Stimulated activated CD4-positive, alpha-beta T cell treated with anti-CD3 and anti-CD28 coated beads, Interleukin-15, amount 100 ng/mL, for 48 hours (primary cell): ENCODE results near the gene DBX1.
"Not testable (repeated sequence)": the region's sequence is repeated elsewhere in the genome, so short reads cannot be mapped to it uniquely, and the experiment has no call there.

ENCODE experiments used
- DNase-seq, 2 donors: peaks; one replicate each; pipeline ENCODE4 v3.0.0-alpha.2; 2020; ENCODE audit warnings: low read depth in 2 of 2

The DBX1 gene

GRCh38 chr11:20160425-20161229 is at the start of gene DBX1:
TSS of gene DBX1 (minus strand) at chr11:20160475. CDS start at chr11:20160324, 151 bp downstream.
- DNase-seq, result no peak

GRCh38 chr11:20208622-20209111 is 48.4 kb upstream of the DBX1 start:
- DNase-seq, result no peak

GRCh38 chr11:20207781-20208621 is 47.7 kb upstream of the DBX1 start:
- no peak for DNase-seq

- no peak for DNase-seq
Measured at GRCh38 chr11:20205807-20206206, 45.5 kb upstream of the DBX1 start.

GRCh38 chr11:20204681-20205080 is 44.4 kb upstream of the DBX1 start:
- DNase-seq, result no peak

- no peak for DNase-seq
Measured at GRCh38 chr11:20203831-20204230, 43.6 kb upstream of the DBX1 start.

- DNase-seq, result no peak
Measured at GRCh38 chr11:20201231-20201630, 41.0 kb upstream of the DBX1 start.

- DNase-seq, result not testable (repeated sequence)
Measured at GRCh38 chr11:20200331-20200955, 40.2 kb upstream of the DBX1 start.

- DNase-seq, result no peak
Measured at GRCh38 chr11:20197881-20198280, 37.6 kb upstream of the DBX1 start.

GRCh38 chr11:20194470-20194869 is 34.2 kb upstream of the DBX1 start:
- DNase-seq, result no peak

- DNase-seq, result no peak
Measured at GRCh38 chr11:20193307-20193706, 33.0 kb upstream of the DBX1 start.

GRCh38 chr11:20192641-20193040 is 32.4 kb upstream of the DBX1 start:
- no peak for DNase-seq

GRCh38 chr11:20192151-20192550 is 31.9 kb upstream of the DBX1 start:
- no peak for DNase-seq

- no peak for DNase-seq
Measured at GRCh38 chr11:20178976-20179375, 18.7 kb upstream of the DBX1 start.

- no peak for DNase-seq
Measured at GRCh38 chr11:20177136-20177535, 16.9 kb upstream of the DBX1 start.

- no peak for DNase-seq
Measured at GRCh38 chr11:20172721-20173447, 12.6 kb upstream of the DBX1 start.

GRCh38 chr11:20163783-20164481 is 3.7 kb upstream of the DBX1 start:
- no peak for DNase-seq

- DNase-seq, result no peak
Measured at GRCh38 chr11:20162824-20163782, 2.8 kb upstream of the DBX1 start.

- DNase-seq, result no peak
Measured at GRCh38 chr11:20161923-20162744, 1.9 kb upstream of the DBX1 start.
